Hepatocyte (in vitro differentiated cells): ENCODE data around the gene SUPV3L1.

Source experiments
- CTCF ChIP-seq: fragments of 200-600 bp; sonication (generic); IDR thresholded peaks from 2 replicates; pipeline ENCODE4 v1.5.1; 2016; ENCODE audit warnings: antibody characterized with exemption, mild to moderate bottlenecking; ENCODE audit not compliant: poor library complexity
- EZH2 ChIP-seq: fragments of 200-600 bp; sonication (generic); IDR thresholded peaks from 2 replicates; pipeline ENCODE4 v1.6.1; 2016; ENCODE audit warnings: antibody characterized with exemption, mild to moderate bottlenecking, borderline replicate concordance

GRCh38 chr10:69186524-69186923, 6.5 kb downstream of the SUPV3L1 start:
- TF ChIP-seq EZH2 (no peak), CTCF (no peak)
